Measurements from ENCODE around the gene DNAJB6.

DNAJB6 gene

DNA sequence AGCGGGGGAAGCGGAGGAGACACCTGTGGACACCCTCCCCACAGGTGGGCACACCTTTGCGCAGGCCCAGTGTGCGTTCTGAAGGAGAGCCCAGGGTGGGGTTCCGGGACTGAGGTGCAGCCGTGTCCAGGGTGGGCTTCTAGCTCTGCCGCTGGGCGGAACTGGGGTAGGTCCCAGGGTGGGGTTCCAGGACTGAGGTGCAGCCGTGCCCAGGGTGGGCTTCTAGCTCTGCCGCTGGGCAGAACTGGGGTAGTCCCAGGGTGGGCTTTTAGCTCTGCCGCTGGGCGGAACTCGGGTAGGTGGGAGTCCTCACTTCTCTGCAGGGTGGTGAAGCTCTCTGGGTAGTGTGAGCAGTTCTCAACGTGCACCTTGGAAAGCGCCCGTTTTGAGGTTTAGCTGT, 78.7 kb downstream of the DNAJB6 start:
- TF ChIP-seq, protein P1, sequence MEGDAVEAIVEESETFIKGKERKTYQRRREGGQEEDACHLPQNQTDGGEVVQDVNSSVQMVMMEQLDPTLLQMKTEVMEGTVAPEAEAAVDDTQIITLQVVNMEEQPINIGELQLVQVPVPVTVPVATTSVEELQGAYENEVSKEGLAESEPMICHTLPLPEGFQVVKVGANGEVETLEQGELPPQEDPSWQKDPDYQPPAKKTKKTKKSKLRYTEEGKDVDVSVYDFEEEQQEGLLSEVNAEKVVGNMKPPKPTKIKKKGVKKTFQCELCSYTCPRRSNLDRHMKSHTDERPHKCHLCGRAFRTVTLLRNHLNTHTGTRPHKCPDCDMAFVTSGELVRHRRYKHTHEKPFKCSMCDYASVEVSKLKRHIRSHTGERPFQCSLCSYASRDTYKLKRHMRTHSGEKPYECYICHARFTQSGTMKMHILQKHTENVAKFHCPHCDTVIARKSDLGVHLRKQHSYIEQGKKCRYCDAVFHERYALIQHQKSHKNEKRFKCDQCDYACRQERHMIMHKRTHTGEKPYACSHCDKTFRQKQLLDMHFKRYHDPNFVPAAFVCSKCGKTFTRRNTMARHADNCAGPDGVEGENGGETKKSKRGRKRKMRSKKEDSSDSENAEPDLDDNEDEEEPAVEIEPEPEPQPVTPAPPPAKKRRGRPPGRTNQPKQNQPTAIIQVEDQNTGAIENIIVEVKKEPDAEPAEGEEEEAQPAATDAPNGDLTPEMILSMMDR (IDR thresholded peaks at IDR 0.05; ENCODE audit: low read depth, low read length, missing control alignments), result no peak
- in situ Hi-C loops (cut with HindIII; ENCODE audit: low sequenced_read_pairs), result no loop called here
- no peak for DNase-seq (ENCODE audit: low read depth)
- no peak overlapping the region for H3K4me3 ChIP-seq (ENCODE audit: low read depth, low read length)

DNA sequence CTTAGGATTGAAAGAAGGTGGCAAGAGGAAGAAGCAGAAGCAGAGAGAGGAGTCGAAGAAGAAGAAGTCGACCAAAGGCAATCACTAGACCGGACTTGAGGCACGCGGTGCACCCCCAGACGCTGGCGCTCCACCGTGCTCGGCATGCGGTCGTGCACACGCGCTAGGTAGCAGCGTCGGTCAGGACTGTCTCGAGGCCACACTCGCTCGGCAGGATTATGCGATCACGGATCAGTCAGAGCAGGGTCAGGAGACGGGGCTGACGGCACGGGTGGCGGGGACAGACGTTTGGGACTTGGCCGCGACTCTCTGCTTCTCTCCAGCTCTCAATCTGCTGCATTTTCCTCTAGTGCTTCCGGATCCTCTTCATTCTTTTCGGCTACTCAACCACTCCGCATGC, 79.2 kb downstream of the DNAJB6 start:
- no peak for DNase-seq (ENCODE audit: low read depth)
- in situ Hi-C loops (cut with HindIII; ENCODE audit: low sequenced_read_pairs), result no loop called here
- TF ChIP-seq, protein P1 (IDR thresholded peaks at IDR 0.05; ENCODE audit: low read depth, low read length, missing control alignments), result no peak
- H3K4me3 ChIP-seq (ENCODE audit: low read depth, low read length), result no peak overlapping the region

DNA sequence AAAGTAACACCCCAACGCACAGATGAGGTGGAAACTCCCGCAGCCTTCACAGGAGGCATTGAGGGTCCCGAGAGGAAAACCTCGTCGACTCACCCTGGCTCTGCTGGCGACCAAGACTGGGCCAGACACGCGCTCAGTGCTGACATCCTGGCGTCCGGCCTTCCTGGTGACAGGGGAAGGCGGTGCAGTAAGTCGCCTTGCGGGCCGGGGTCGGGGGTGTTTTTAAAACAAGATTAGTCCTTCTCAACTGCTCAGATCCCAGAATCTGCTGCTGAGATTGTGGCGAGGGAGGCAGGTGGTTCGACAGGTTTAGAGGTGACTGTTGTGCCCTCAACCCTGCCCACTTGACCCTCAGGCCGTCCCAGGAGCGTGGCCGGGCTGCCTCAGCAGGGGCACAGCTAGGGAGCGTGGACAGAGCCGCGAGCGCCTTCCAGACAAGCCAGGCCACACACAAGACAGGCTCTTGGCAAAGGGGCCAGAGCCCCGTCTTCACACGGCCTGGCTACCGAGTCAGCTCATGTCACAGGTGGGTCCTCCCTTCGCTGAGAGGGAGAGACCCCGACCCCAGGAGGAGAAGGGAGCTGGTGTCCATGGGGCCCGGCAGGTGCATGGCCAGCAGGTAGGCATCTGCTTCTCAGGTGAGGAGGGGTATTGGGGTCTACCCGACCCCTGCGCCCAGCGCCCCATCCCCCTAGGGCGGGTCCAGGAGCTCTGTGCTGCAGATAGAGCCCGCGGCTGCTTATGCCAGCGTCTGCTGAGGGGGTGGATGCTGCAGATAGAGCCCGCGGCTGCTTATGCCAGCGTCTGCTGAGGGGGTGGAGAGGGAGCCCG, 81.6 kb downstream of the DNAJB6 start:
- in situ Hi-C loops (cut with HindIII; ENCODE audit: low sequenced_read_pairs), result no loop called here
- TF ChIP-seq, protein P1 (IDR thresholded peaks at IDR 0.05; ENCODE audit: low read depth, low read length, missing control alignments), result no peak

DNA sequence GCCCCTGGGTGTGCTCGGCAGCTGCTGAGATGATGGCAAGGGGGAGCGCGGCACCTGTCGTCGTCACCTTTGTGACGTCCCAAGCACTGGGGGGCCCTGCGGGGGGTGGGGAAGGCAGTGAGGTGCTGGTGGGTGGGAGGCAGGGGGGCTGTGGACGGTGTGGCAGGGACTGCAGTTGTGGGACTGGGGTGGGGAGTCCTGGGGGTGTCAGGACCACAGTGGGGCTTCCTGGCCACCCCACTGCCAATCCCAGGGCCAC, 82.2 kb downstream of the DNAJB6 start:
- TF ChIP-seq, protein P1 (IDR thresholded peaks at IDR 0.05; ENCODE audit: low read depth, low read length, missing control alignments), result no peak
- DNase-seq (ENCODE audit: low read depth), result no peak
- in situ Hi-C loops (cut with HindIII; ENCODE audit: low sequenced_read_pairs), result no loop called here

More for the DNA sequence above, 81.6 kb downstream of the DNAJB6 start:
- DNase-seq (ENCODE audit: low read depth), result no peak
- H3K4me3 ChIP-seq (ENCODE audit: low read depth, low read length), result no peak overlapping the region

DNA sequence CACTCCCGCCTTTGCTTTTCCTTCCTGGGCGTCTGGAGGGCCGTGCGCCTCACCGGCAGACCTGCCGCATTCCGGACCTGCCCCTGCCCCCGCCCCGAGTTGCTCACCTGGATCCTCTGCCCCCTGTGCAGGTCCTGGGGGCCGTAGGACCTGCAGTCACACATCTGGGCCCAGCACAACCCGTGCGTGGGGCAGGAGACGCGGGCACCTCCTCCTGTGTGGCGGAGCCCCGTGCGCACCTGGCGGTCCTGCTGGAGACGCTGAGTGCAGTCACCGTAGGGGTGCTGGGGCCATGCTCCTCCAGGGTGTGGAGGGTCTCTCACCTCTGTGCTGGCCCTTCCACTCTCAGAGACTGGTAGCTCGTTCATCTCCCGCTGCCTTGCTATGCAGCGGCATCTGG, 85.5 kb downstream of the DNAJB6 start:
- TF ChIP-seq, protein P1 (IDR thresholded peaks at IDR 0.05; ENCODE audit: low read depth, low read length, missing control alignments), result no peak
- no peak for DNase-seq (ENCODE audit: low read depth)
- in situ Hi-C loops (cut with HindIII; ENCODE audit: low sequenced_read_pairs), result no loop called here
- no peak overlapping the region for H3K4me3 ChIP-seq (ENCODE audit: low read depth, low read length)

More for the DNA sequence above, 82.2 kb downstream of the DNAJB6 start:
- no peak overlapping the region for H3K4me3 ChIP-seq (ENCODE audit: low read depth, low read length)

DNA sequence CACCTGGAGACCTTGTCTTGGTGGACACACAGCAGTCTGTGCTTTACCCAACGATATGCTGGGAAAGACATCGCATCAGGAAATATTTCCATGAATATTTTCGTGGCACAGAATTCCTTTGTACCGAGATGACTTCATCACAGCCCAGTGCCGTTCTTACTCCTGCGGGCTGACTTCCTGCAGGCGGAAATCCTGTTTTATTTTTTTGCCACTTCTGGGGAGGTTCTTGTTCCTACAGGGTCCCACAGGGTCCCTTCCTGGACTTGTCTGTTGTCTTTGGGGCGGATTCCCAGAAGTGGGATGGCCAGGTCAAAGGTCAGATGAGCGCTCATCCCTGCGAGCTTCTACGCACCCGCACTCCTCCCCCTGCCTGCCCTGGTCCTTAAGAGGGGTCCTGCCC, 86.5 kb downstream of the DNAJB6 start:
- no peak overlapping the region for H3K4me3 ChIP-seq (ENCODE audit: low read depth, low read length)
- TF ChIP-seq, protein P1 (IDR thresholded peaks at IDR 0.05; ENCODE audit: low read depth, low read length, missing control alignments), result no peak
- no peak for DNase-seq (ENCODE audit: low read depth)
- in situ Hi-C loops (cut with HindIII; ENCODE audit: low sequenced_read_pairs), result no loop called here
